Renal cortex interstitium (tissue), 11 donors: ENCODE data around the gene KRTAP10-12. TPM values are rescaled to one million over a fixed set of nuclear protein-coding genes. Genes with fewer than 3 reads are reported as not detected.

Experiments used
- DNase-seq, 11 donors: peaks; one replicate each; pipeline ENCODE4 v3.0.0-alpha.2; 2013; ENCODE audit warnings: low read depth in 9 of 11, low spot score in 4 of 11; ENCODE audit errors: extremely low read depth in 1 of 11
- polyA plus RNA-seq, 3 donors: library from polyadenylated mRNA; unstranded; fragments of 120-200 nt; gene quantifications; one replicate each; pipeline ENCODE4 v1.2.1, GENCODE V29; 2013; ENCODE audit not compliant: insufficient read length in 3 of 3

Gene KRTAP10-12
- polyA plus RNA-seq, 3 donors, result not detected

DNA sequence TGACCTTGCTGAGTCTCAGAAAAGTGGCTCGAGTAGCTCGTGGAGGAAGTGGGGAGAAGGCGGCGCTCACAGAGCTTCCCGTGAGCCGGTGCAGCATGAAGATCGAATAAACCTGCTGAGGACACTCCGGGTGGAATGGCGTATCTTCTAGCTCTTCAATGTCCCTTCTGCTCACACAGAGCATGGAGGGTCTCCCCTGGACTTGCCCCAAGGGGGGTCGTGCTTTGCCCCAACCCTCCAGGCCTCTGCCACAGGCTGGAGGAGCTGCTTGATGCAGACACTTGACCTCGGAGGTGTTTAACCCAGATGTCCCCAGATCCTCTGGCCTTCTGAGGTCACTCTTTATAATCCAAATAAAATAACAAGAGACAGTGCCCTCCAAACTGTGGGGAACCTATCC lies 2.2 kb upstream of the KRTAP10-12 start:
- DNase-seq, result no peak

DNA sequence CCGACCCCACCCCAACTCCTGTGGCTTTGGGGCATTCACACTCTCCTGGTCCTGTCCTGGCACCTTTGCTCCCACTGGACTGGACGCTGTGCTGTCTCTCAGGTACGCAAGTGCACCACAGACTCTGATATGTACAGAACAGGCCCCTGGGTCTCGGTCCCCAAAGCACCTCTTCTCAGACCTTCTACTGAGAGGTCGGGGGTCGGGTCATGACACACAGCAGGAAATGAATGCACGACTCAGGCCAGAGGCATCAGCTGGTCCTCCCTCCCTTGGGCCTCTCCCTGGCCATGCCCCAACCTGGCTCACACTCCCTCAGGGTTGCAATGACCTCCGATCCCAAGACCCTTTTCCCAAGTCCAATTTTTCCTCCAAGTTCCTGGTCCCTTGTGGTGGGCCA lies 1.8 kb upstream of the KRTAP10-12 start:
- no peak for DNase-seq

DNA sequence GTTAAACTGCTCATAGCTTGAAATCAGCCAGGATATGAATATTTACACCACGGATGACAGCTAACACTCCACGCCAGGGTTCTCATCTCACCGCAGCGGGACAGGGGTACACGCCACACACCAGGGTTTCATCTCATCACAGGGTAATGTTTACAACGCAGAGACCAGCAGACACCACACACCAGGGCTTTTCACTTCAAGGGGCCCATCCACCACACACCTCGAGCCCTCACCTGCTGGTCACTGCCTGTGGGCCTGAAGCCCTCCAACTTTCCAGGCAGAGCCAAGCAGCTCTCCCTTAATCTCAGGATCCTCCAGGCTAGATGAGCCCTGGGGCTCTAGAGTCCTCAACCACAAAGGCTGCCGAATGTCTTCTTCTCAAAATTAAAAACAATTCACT lies 1.3 kb upstream of the KRTAP10-12 start:
- DNase-seq, result no peak

DNA sequence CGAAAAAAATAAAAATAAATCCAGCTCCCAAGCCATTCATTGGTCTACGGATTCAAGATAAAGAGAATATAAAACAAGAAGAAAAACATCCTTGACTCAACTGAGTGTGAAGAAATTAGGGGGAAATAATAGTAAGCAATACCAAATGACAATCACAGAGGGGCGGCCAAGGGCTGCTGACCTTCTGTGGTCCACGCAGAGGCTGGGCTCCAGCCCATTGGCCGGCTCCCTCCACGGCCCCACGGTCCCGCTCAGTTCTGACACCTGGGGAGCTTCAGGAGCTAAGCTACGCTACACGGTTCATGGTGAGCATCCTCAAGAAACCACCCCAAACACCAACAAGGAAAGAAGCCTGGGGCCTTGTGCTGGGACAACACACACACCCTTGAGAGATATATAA lies 400 bp upstream of the KRTAP10-12 start:
- DNase-seq, result no peak

DNA sequence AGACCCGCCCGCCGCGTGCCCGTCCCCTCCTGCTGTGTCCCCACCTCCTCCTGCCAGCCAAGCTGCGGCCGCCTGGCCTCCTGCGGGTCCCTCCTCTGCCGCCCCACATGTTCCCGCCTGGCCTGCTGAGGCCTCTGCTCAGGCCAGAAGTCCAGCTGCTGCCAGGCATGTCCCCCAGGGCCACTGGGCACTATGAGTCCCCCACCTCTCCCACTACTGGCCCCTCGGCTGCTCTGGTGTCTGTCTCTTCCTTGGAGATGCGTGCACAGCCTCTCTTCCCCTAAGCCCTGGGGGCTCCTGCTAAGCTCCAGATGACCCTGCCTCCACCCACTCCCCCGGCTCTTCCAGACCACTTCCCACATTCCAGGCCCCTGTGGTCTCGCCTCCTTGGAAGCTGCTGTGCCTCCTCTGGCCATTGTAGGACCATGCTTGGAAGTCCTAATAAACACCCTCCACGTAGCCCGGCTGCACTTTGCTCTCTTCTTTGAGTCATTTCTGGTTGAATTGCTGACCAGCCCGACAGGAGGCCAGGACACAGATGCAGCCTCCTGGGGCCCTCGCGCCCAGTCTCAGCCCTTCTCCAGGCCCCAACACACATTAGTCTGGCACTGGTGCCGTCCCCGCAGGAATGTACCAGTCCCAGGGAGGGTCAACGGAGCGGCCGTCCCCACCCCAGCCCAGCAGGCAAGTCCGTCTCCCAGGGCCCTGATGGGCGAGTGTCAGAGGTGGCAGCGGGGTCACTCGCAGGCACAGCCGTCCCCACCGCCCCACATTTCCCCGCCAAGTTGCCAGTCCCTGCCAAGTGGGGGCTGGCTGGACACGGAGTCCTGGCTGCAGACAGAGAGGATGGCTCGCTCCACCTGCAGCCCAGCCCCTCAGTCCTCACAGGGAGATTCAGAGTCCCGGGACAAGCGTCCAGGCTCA lies 1.1 kb downstream of the KRTAP10-12 start:
- DNase-seq, result no peak

DNA sequence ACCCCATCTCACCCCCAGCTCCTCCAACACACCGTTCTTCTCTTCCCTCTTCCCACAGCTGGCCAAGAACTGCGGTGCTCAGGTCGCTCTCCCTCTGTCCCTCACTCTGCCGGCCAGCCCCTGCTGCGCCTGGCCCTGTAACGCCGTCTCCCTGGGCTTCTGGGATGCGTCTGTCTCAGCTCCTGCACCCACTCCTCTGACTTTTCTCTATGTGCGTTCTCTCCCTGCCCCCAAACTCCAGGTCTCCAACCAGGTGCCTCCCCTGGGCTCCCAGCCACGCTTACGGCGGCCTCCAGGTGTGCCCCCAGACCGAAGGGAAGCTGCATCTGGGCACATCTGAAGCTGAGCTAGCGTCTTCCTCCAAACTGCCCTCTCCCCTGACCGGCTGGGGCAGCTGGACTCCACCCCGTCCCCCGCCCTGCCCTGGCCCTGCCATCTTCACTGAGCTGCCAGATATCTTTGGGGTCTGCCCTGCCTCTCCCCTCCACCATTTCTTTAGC lies 2.6 kb downstream of the KRTAP10-12 start:
- no peak for DNase-seq

DNA sequence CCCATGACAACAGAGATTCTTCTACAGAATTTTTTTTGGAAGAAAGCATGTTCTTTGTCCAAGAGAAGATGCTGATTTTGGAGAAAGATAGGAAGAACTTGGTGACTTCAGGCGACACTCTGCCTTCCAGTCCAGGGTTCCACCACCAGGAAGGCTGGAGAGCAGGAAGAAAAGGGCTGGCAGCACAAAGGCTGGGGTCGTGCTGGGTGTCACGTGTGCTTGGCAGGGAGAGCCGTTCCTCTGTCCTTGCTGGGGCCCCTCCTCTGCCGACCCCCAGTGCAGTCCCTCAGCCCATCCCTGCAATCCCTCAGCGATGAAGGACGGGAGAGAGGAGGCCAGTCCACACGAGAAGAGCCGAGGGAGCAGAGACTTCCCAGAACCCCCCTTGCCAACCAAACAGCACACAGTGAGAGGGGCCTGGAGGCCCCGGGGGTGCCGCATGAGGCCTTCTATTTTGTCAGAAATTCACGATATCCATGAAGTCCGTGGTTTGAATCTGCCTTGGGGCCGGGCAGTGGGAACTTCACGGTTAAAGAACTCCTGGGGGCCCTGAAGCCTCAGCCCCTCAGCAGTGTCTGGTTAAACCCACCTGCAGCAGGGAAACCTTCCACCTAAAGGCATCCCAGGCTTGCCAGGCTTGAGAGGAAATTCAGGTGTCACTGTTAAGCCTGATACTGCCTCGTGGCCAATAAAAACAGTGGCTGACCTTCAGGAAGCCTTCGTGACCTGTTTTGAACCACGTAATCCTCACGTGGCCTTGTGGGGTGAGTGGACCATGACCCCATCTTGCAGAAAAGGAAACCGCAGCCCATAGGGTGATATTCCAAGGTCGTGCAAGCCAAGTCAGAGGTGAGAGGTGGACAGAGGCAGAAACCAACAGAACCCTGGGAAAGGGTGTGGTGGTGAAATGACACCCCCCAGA lies 3.4 kb downstream of the KRTAP10-12 start:
- DNase-seq, result no peak

DNA sequence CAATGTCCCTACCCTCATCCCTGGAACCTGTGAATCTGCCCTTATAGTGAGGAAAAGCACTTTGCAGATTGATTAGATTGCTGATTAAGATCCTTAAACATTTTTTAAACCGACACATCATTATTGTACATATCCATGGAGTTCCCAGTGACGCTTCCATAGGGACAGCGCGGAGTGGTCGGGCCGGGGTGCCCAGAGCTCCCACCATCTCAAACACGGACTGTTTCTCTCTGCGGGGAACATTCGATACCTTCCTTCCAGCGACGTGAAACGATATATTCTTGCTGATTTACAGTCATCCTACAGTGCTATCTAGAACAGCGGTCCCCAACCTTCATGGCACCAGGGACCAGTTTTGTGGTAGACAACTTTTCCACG lies 4.0 kb downstream of the KRTAP10-12 start:
- DNase-seq, result no peak

DNA sequence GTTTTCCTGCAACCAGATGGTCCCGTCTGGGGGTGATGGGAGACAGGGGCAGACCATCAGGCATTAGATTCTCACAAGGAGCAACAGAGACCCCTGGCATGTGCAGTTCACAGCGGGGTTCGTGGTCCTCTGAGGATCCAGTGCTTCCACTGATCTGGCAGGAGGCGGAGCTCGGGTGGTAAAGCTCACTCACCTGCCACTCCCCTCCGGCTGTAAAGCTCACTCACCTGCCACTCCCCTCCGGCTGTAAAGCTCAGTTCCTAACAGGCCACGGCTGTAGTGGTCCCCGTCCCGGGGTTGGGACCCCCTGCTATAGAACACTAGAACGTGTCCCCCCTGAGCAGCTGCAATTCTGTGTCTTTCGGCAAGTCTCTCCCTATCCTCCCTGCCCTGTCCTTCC lies 4.6 kb downstream of the KRTAP10-12 start:
- no peak for DNase-seq

DNA sequence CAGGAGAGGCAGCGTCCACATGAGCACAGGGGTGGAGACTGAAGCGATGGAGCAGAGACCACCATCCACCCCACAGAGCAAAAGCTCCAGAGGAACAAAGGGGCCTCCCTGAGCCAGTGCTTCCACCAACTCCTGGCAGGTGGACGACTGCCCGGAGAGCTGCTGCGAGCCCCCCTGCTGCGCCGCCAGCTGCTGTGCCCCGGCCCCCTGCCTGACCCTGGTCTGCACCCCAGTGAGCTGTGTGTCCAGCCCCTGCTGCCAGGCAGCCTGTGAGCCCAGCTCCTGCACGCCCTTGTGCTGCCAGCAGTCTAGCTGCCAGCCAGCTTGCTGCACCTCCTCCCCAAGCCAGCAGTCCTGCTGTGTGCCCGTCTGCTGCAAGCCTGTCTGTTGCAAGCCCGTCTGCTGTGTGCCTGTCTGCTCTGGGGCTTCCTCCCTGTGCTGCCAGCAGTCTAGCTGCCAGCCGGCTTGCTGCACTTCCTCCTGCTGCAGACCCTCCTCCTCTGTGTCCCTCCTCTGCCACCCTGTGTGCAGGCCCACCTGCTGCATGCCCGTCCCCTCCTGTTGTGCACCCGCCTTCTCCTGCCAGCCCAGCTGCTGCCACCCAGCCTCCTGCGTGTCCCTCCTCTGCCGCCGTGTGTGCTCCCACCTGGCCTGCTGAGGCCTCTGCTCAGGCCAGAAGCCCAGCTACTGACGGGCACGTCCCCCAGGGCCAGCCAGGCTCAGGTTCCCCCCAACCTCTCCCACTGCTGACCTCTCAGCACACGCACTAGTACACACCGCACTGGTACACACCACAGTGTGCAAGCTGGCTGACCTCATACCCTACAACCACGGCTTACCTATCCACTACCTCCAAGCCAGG lies 5.4 kb downstream of the KRTAP10-12 start:
- no peak for DNase-seq

DNA sequence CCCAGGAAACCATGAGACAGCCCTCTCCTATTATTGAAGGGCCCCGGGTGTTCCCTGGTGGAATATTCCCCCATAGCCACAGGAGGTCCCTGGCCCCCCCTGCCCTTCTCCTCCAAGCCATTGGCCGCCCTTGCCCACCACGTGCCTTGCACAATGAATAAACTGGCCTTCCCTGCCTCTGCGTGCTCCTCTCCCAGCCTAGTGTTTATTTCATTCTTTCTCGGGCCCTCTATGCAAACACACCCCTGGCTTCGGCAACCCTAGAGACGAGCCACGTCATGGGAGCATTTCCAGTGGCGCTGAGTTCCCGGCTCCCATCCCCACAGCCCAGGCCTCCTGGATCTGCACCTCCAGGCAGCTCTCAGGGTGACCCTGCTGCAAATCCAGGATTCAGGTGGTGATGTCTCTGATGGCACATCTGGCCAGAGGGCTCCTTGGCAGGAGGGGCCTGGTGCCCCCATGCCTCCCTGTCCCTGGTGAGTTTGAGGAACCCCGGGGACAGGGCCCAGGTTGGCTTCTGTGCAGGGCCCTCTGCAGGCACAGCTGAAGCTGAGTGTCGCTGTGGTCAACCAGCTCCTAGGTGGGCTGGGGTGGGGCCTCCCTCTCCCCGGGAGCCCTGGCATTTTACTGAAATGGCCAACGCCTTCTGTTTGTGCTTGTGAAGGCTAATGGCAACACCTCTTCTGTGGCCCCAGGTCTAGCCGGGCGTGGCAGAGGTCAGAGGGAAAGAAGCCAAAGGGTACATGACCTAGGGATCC lies 6.2 kb downstream of the KRTAP10-12 start:
- DNase-seq, result no peak

DNA sequence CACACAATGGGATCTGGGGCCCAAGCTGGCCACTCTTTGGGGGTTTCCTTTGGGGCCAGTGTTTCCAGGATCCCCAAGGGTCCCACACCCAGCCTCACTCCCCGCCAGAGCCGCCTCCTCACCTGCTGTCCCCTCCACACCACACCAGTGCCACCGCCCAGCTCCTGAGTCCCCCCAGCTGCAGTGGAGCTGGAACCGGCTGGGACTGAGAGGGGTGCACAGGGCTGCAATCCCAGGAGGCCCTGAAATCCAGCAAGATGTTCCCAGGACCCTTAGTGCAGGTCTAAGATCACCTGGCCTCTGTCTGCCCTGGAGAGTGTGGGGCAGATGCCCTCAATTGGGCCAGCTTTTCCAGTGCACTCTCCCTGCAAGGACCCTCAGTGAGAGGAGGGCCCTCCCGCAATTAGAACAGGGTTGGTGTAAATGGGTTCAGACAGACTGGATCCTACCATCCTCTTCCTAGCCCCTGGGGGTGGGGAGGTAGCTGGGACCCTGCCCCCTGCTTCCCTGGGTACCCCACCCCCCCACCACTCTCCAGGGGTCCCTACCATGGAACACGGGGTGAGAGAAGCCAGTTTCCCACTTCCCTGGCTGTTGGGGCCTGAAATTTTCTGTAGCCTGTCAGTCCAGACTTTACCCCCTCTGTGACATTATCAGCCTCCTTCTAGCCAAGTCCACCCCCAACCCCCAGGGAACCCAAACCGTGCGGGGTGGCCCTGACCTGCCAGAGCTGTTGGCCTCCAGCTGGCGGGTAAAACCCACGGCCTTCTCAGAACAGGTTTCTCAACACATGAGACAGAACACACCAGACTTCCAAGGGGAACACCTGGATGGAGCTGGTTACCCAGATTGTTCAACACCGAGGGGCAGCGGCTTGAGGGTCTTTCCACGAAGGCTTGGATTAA lies 7.0 kb downstream of the KRTAP10-12 start:
- no peak for DNase-seq

DNA sequence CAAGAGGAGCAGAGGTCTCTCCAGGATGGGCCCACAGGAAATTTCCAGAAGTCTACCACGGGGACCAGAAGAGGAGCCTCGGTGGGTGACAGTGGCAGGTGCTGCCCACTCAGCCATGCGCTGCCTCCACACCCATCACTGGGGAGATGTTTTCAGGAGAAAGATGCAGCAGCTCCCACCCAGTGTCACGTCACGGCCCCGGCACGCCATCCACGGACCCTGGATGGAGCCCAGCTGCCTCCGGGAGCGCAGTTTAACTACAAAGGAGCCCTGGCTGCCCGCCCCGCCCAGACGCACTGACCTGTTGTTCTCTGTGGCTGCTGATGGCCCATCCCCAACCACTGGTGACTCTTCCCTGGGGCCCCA lies 7.6 kb downstream of the KRTAP10-12 start:
- DNase-seq, result no peak

DNA sequence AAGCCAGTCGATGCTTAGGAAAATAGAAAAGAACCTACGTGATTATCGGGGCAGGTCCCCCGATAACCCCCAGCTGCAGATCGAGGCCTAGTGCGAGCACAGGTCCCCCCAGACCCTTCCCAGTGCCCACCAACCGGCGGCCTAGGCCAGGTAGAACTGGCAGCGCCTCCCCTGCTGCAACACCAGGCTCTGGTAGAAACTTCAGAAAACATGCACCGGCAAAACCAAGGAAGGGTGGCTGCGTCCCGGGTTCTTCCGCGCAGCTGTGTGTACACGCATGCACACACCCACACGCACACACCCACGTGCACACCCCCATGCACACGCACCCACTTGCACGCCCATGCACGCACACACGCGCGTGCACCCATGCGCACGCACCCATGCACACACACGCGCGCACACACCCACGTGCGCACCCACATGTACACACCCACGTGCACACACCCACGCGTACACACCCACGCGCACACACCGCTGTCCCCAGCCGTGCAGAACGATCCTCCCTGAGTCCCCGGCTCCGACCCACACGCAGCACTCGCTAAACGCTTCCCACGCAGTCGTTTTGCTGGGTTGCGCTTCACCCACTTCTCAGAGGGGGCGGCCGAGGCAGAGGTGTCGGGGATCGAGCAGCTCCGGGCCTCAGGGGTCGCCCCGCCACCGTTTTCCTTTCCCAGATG lies 9.2 kb downstream of the KRTAP10-12 start:
- DNase-seq, result no peak

DNA sequence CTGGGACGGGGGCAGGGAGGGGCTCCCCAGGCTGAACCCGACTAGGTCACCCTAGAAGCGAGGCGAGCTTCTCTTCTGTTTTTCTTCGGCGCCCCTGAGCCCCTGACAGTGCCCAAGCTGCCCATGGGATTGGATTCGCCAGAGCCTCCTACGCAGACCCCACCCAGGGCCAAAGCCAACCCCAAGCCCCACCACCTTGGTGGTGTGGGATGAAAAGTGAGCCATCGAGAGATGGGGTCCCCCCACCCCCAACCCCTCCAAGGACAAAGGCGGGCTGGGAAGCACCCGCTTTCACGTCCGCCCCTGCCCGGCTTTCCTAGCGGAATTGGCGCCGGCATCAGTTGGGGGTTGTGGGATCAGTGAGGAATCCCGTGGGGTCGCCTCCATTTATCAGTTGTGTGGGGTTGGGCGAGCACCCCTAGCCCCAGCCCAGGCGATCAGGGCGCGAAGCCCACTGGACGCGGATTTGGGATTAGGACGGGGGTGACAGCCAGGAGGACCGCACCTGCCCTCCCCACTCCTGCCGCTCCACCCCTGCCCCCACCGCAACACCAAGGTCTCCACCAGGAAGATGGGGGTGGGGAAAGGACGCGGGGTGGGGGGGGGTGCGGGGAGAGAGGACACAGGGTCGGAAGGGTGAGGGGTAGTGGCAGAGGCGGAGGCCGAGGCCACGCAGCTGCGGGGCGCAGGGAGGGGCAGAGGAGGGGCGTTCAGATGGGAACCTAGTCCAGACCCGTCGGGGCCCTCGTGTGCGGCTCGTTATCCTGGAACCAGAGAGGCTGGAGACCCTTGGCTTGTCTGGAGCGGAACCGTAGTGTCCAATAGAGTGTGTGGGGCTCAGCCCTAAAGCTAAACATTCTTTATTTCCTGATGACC lies 10.0 kb downstream of the KRTAP10-12 start:
- no peak for DNase-seq
